HG03135 (cell line): ENCODE measurements around the gene MON1B.
"Not testable (repeated sequence)": the region's sequence is repeated elsewhere in the genome, so short reads cannot be mapped to it uniquely, and the experiment has no call there.

Source experiments
- ATAC-seq: cut with Tn5 transposase; IDR thresholded peaks from one replicate; pipeline ENCODE4 v1.9.1; 2021; ENCODE audit warnings: mild to moderate bottlenecking, moderate library complexity; ENCODE audit not compliant: unreplicated experiment

The MON1B gene

DNA sequence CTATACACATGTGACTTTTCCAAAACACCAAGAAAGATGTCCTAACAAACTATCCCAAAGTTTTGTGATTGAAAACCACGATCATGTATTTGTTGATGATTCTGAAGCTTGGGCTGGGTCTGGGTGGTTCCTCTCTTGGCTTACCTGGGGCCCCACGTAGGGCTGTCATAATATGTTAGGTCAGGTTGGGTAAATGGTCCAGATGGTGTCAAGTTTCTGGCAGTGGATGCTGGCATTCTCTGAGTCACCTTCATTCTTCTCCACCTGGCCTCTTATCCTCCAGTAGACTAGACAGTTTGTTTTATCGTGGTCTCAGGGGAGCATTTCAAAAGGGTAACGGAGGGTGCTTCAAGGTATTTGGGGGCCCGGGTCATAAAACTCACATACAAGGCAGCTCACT lies 47.6 kb downstream of the MON1B start:
- ATAC-seq: no peak

DNA sequence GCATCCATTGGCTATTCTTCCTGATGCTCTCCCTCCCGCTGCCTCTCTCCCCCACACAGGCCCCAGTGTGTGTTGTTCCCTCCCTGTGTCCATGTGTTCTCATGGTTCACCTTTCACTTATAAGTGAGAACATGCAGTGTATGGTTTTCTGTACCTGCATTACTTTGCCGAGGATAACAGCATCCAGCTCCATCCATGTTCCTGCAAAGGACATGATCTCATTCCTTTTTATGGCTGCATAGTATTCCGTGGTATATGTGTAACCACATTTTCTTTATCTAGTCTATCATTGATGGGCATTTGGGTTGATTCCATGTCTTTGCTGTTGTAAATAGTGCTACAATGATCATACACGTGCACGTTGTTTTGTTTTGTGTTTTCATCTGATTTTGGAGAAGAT lies 51.5 kb downstream of the MON1B start:
- not testable (repeated sequence) for ATAC-seq

GRCh38 chr16:77246150-77246549 lies 55.2 kb downstream of the MON1B start:
- no peak for ATAC-seq

DNA sequence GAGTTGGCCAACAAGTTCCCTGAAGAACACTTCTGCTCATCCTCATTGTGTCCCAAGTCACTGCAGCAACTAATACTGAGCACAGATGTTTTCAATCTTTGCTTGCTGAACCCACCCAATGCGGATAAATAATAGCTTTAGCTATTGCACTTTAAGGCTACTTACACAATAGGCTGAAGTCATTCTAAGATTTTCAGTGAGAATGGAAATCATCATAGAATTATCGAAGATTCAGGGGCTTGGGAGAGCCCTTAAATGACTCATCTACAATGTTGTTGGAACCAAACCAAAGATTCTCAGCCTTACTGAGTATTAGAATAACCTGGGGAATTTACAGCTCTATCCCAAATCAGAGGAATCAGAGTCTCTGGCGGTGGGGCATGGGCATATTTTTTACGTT lies 59.4 kb downstream of the MON1B start:
- no peak for ATAC-seq
